Adipocyte (in vitro differentiated cells): Measurements from ENCODE around the gene IDH2.
A peak's percentile ranks its signal among the peaks of the same experiment; 100 is the strongest.
"Not testable (repeated sequence)": the region's sequence is repeated elsewhere in the genome, so short reads cannot be mapped to it uniquely, and the experiment has no call there.

Source experiments
- DNase-seq: peaks from one replicate; pipeline ENCODE4 v3.0.0-alpha.2; 2015; ENCODE audit warnings: low read depth
- H3K27me3 ChIP-seq: replicated peaks from 2 replicates; pipeline ENCODE4 v1.7.0; 2013; ENCODE audit warnings: mild to moderate bottlenecking, low read length, moderate library complexity; ENCODE audit not compliant: control insufficient read depth, insufficient read depth
- H3K36me3 ChIP-seq: 2 replicates; pipeline ENCODE4 v1.7.0; 2013; ENCODE audit warnings: low read length, mild to moderate bottlenecking, moderate library complexity; ENCODE audit not compliant: control insufficient read depth, insufficient read depth, severe bottlenecking
- H3K4me1 ChIP-seq: 2 replicates; pipeline ENCODE4 v1.7.0; 2013; ENCODE audit warnings: mild to moderate bottlenecking, low read length, moderate library complexity; ENCODE audit not compliant: control insufficient read depth, insufficient read depth
- H3K4me3 ChIP-seq: 2 replicates; pipeline ENCODE4 v1.7.0; 2013; ENCODE audit warnings: mild to moderate bottlenecking, low read length, moderate library complexity
- H3K9ac ChIP-seq: 2 replicates; pipeline ENCODE4 v1.7.0; 2013; ENCODE audit warnings: mild to moderate bottlenecking, low read length, moderate library complexity
- H3K9me3 ChIP-seq: 2 replicates; pipeline ENCODE4 v1.7.0; 2013; ENCODE audit warnings: mild to moderate bottlenecking, low read length, moderate library complexity; ENCODE audit not compliant: control insufficient read depth

The IDH2 gene

DNA sequence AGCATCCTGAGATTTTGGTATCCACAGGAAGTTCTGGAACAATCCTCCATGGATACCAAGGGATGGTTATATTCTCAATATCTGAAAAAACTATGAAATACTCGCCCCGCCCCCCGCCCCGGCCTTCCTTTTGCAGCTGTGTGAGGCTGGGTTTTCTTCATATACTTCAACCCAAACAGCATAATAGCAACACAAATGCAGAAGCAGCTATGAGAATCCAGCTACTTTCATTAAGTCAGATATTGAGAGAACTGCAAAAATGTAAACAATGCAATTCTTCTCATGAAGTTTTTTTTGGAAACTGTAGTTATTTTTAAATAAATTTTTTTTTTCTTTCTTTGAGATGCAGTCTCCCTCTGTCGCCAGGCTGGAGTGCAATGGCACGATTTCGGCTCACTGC lies 10.9 kb upstream of the IDH2 start:
- H3K9me3 ChIP-seq: peaks cover 20% of the 10 kb centered on the region
- H3K36me3 ChIP-seq: no peaks in the 10 kb centered on the region
- peak; percentile 34 for DNase-seq
- H3K4me1 ChIP-seq: peaks cover 4% of the 10 kb centered on the region
- no peak overlapping the region for H3K4me3 ChIP-seq
- H3K27me3 ChIP-seq: no peaks in the 10 kb centered on the region
- no peak overlapping the region for H3K9ac ChIP-seq

DNA sequence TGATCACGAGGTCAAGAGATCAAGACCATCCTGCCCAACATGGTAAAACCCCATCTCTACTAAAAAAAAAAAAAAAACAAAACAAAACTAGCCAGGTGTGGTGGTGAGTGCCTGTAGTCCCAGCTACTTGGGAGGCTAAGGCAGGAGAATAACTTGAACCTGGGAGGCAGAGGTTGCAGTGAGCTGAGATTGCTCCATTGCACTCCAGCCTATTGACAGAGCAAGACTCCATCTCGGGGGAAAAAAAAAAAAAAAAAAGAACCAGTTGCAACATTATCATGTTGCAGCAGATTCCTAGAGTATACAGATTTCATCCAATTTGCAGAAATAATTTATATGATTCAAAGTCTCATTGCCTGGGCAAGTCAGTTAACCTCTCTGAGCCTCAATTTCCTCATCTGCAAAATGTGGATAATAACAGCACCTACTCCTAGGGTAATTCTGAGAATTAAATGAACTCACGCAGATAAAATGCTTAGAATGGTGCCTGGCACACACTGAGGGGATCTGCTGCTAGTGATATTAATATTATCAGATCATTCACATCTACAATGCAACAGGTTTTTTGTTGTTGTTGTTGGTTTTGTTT lies 7.0 kb upstream of the IDH2 start:
- H3K4me1 ChIP-seq: peaks cover 23% of the 10 kb centered on the region
- H3K27me3 ChIP-seq, H3K4me3 ChIP-seq, H3K36me3 ChIP-seq, H3K9me3 ChIP-seq, H3K9ac ChIP-seq: not testable (repeated sequence)
- DNase-seq: peak; percentile 25

DNA sequence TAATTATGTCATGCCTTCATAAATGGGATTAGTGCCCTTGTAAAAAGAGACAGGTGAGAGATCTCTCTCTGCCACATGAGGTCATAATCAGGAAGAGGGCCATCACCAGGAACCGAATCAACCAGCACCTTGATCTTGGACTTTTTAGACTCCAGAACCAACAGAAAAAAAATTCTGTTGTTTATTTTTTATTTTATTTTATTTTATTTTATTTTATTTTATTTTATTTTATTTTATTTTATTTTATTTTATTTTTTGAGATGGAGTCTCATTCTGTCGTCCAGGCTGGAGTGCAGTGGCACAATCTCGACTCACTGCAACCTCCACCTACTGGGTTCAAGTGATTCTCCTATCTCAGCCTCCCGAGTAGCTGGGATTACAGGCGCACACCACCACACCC lies 5.8 kb upstream of the IDH2 start:
- H3K27me3 ChIP-seq, H3K9ac ChIP-seq, H3K36me3 ChIP-seq, DNase-seq, H3K9me3 ChIP-seq, H3K4me3 ChIP-seq: not testable (repeated sequence)
- H3K4me1 ChIP-seq: peaks cover 23% of the 10 kb centered on the region

DNA sequence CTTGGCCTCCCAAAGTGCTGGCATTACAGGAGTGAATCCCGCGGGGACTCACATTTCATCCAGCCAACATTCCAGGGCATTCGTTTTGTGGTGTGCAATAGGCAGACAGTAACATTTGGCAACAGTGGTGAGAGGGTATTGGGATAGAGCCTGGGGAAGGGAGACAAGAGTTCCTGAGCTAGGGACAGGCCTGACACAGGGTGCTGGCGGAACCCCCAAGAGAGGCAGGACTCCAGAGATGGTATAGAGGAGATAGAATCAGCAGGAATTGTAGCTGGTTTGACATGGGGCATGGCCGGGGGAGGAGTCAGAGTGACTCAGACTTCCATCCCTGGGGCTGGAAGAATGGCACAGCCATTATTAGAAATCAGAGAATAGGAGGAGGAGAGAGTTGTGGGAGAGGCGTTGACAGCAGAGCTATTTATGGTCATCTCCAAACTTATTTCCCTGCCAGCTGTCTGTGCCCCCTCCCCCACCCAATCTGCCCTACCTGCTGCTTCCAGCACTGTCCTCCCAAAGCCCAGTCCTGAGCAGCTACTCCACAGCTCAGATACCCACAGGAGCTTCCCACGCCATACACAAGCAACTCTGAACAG lies 4.4 kb upstream of the IDH2 start:
- Histone ChIP-seq H3K36me3 (no peaks in the 10 kb centered on the region), H3K9me3 (no peaks in the 10 kb centered on the region), H3K27me3 (peaks cover 6% of the 10 kb centered on the region), H3K9ac (no peak overlapping the region), H3K4me1 (peaks cover 23% of the 10 kb centered on the region), H3K4me3 (no peak overlapping the region)
- peak; percentile 62 for DNase-seq

DNA sequence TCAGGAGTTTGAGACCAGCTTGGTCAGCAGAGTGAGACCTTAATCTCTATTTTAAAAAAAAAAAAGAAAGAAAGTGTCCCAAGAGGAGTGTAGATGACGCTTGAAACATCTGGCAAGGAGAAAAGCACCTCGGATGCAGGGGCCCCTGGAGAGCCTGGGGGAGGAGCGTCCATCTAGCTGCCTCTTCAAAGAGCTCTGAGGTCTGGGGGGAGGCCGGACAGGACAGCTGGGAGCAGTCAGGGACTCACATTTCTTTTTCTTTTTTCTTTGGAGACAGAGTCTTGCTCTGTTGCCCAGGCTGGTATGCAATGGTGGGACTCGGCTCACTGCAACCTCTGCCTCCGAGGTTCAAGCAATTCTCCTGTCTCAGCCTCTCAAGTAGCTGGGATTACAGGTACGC lies 3.3 kb upstream of the IDH2 start:
- DNase-seq: no peak
- Histone ChIP-seq H3K36me3 (no peaks in the 10 kb centered on the region), H3K9me3 (no peaks in the 10 kb centered on the region), H3K27me3 (peaks cover 6% of the 10 kb centered on the region), H3K9ac (no peak overlapping the region), H3K4me3 (no peak overlapping the region), H3K4me1 (peaks cover 33% of the 10 kb centered on the region)

DNA sequence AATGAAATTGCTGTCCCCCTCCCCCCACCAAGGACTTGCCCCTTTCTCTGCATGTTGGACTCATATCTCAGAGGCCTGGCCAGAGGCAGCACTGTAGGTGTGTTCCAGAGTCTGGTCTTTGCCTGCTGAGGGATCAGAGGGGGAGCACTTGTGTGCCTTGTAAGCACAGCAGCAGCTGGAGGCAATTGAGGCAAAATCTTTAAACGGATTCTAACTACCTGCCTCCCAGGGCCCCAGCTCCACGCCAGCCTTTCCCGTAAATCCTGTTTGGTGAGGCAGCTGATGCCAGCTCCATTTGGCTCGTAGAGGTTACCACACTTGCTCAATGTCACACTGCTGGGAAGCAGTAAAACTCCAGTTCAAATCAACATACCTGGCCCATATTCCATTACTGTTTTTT lies 2.3 kb upstream of the IDH2 start:
- no peak overlapping the region for H3K9ac ChIP-seq
- no peak for DNase-seq

DNA sequence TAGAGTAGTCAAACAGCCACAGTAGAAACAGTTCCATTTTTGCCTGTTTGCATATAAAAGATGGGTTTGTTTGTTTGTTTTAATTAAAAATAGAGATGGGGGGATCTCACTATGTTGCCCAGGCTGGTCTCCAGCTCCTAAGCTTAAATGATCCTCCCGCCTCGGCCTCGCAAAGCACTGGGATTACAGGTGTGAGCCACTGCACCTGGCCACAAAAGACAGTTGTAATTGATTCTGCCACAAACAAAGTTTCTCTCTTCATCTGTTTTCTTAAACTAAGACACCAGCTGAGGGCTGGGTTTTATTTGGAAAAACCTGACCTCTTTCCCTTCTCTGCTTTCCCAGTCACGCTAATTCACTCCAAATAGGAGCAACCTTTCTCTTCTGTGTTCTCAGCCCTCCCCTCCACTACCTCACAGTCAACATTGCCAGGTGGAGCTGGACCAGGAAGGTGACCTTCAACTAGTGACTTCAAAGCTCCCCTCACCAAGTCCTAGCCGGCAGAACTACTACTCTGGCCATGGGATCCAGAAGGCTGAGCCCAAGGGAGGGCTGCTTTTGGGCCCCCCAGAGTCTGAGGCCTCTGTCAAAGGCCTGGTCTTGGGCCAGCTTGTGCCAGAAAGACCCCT lies 1.5 kb upstream of the IDH2 start:
- Histone ChIP-seq H3K4me1 (peaks cover 46% of the 10 kb centered on the region), H3K9ac (no peak overlapping the region), H3K36me3 (no peaks in the 10 kb centered on the region), H3K4me3 (no peak overlapping the region), H3K27me3 (peaks cover 6% of the 10 kb centered on the region), H3K9me3 (no peaks in the 10 kb centered on the region)
- DNase-seq: no peak

More for the DNA sequence above, 2.3 kb upstream of the IDH2 start:
- Histone ChIP-seq H3K9me3 (no peaks in the 10 kb centered on the region), H3K4me3 (no peak overlapping the region), H3K36me3 (no peaks in the 10 kb centered on the region), H3K27me3 (peaks cover 6% of the 10 kb centered on the region), H3K4me1 (peaks cover 42% of the 10 kb centered on the region)

DNA sequence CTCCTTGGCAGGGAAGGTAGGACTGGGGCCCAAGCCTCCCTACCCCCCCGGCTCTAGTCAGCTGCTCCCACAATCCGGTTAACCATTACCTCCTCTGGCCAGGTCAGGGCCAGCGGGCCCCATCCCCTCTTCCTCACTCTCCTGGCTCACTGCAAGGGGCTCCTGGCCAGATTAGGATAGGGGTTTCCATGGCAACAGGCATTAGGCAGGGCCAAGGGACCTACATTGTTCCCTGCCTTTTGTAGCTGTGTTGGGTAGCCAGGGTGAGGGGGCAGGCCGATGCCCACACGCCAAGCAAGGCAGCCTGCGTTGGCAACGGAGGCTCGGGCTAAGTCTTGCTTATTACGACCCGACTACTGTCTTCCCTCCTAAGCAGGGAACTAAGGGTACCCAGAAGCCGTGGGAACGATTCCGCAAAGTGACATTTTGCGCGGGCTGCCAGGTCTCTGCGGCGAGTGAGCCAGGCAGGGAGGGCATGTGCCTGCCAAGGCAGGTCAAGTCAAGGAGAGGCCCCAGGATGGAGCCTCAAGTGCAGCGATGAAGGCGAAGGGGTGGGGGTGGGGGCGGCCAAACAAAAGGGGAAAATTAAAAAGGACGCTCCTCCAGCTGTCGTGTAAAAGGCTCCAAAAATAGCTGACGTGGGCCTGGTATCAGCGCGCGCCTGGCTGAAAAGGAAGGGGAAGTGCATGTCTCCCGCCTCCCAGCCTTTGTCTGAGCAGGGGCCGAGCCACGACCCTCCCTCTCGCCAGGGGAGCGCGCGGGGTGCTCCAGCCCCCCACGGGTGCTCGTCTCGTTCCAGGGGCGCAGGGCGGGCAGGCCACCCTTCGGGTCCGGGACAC lies 919 bp downstream of the IDH2 start:
- H3K9ac ChIP-seq: peak overlapping the region; percentile 91
- H3K27me3 ChIP-seq: peaks cover 6% of the 10 kb centered on the region
- peak overlapping the region; percentile 82 for H3K4me3 ChIP-seq
- H3K9me3 ChIP-seq: no peaks in the 10 kb centered on the region
- peak; percentile 65 for DNase-seq
- H3K36me3 ChIP-seq: no peaks in the 10 kb centered on the region
- H3K4me1 ChIP-seq: peaks cover 53% of the 10 kb centered on the region

DNA sequence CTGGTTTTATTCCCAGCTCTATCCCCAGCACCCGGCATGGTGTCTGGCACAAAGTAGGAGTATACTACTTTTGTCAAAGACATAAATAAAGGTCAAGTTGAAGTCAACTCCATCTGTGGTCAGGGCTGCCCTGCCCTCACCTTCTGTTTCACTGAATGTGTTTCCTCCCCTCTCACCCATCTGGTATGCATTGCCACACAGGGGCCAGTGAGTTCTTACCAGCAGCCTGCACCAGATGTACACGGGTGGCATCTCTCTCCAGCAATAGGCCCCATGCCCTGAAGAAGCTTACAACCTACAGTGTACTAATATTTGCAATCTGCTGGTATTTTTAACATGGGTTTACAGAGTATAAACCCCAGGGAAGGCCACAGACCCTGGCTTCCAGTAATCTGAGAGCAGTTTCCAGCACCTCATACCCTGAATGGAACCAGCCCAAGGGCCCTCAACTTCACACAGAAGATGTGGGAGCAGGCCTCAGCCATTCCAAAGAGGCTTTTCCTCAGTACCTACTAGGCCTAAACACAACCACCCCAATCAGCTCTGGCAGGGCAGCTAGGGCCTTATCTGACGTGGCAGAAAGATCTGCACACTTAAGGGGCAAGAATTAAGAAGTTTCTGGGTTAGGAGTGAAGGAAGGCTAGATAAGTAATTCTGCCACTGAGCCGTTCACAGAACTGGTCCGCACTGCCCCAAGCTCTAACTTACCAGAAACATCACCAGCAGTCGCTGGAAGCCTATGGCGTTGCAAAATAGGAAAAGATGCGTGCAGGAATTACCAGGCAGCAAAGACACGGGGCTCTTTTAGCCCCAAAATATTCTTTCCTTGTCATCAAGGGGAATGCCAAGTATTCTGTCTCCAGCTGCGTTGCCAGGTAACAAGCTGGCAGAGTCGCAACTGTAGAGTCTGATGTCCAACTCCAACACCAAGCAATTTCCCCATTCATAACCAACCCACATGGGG lies 2.1 kb downstream of the IDH2 start:
- Histone ChIP-seq H3K9me3 (no peaks in the 10 kb centered on the region), H3K9ac (peak overlapping the region; percentile 91), H3K4me1 (peaks cover 50% of the 10 kb centered on the region), H3K36me3 (no peaks in the 10 kb centered on the region), H3K4me3 (peak overlapping the region; percentile 82), H3K27me3 (peaks cover 2% of the 10 kb centered on the region)
- DNase-seq: peak; percentile 66

DNA sequence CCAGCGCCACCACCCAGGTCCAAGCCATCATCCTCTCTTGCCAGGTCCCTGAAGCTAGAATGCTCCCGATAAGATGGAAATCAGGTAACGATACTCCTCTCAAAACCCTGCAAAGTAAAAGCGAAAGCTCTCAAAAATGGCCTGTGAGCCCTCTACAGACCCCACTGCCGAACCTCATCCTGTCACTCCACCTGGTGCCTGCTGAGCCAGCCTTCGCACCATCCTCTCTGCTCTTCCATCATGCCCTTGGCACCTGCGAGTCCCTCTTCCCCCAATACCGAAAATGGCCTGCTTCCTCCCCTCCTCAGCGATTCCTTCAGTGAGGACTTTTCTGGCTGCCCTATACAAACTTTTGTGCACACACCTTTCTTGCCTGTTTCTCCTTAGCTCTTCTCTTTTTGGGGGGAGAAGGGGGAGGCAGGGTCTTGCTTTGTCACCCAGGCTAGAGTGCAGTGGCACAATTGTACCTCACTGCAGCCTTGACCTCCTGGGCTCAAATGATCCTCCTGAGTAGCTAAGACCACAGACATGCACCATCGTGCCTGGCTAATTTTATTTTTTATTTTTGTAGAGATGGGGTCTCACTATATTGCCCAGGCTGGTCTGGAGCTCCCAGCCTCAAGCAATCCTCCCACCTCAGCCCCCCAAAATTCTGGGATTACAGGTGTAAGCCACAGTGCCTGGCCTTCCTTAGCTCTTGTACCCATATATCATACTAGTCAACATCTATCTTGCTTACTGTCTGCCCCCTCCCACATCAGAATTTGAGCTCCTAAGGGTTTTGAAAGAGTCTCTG lies 3.0 kb downstream of the IDH2 start:
- DNase-seq: no peak
- Histone ChIP-seq H3K9ac (peak overlapping the region; percentile 36), H3K4me3 (peak overlapping the region; percentile 82), H3K27me3 (no peaks in the 10 kb centered on the region), H3K36me3 (no peaks in the 10 kb centered on the region), H3K4me1 (peaks cover 43% of the 10 kb centered on the region), H3K9me3 (no peaks in the 10 kb centered on the region)
